Smooth muscle cell (in vitro differentiated cells): Measurements from ENCODE around the gene CLIC4. TPM values are rescaled to one million over a fixed set of nuclear protein-coding genes. Genes with fewer than 3 reads are reported as not detected.
"Not testable (repeated sequence)": the region's sequence is repeated elsewhere in the genome, so short reads cannot be mapped to it uniquely, and the experiment has no call there.

ENCODE experiments used
- DNase-seq: peaks from one replicate; lab custom pipeline; 2025; ENCODE audit not compliant: unreplicated experiment; lab: John Stamatoyannopoulos, UW
- H2AFZ ChIP-seq: fragments of 200-600 bp; sonication (generic); 2 replicates; pipeline ENCODE4 v1.6.0; 2016; ENCODE audit warnings: antibody characterized with exemption, low read depth, mild to moderate bottlenecking
- H3F3A ChIP-seq: fragments of 200-600 bp; sonication (generic); 2 replicates; pipeline ENCODE4 v1.6.0; 2017; ENCODE audit warnings: antibody characterized with exemption, low read depth
- H3K27ac ChIP-seq: fragments of 200-600 bp; sonication (generic); 2 replicates; pipeline ENCODE4 v1.5.1; 2016; ENCODE audit warnings: low read depth, mild to moderate bottlenecking
- H3K27me3 ChIP-seq: fragments of 200-600 bp; sonication (generic); 2 replicates; pipeline ENCODE4 v1.6.1; 2016; ENCODE audit warnings: low read depth, mild to moderate bottlenecking
- H3K36me3 ChIP-seq: fragments of 200-600 bp; sonication (generic); 2 replicates; pipeline ENCODE4 v1.5.1; 2016; ENCODE audit warnings: low read depth
- H3K4me1 ChIP-seq: fragments of 200-600 bp; sonication (generic); 2 replicates; pipeline ENCODE4 v1.5.1; 2016; ENCODE audit warnings: low read depth
- H3K4me2 ChIP-seq: fragments of 200-600 bp; sonication (generic); 2 replicates; pipeline ENCODE4 v1.6.0; 2016; ENCODE audit warnings: mild to moderate bottlenecking
- H3K4me3 ChIP-seq: fragments of 200-600 bp; sonication (generic); 2 replicates; pipeline ENCODE4 v1.5.1; 2016; ENCODE audit warnings: mild to moderate bottlenecking
- H3K79me2 ChIP-seq: fragments of 200-600 bp; sonication (generic); 2 replicates; pipeline ENCODE4 v1.6.0; 2016; ENCODE audit warnings: low read depth, mild to moderate bottlenecking
- H3K9ac ChIP-seq: fragments of 200-600 bp; sonication (generic); 2 replicates; pipeline ENCODE4 v1.6.0; 2016; ENCODE audit warnings: low read depth
- H3K9me3 ChIP-seq: fragments of 200-600 bp; sonication (generic); replicated peaks from 2 replicates; pipeline ENCODE4 v1.5.1; 2016; ENCODE audit warnings: low read depth
- H4K20me1 ChIP-seq: fragments of 200-600 bp; sonication (generic); 2 replicates; pipeline ENCODE4 v1.6.0; 2016; ENCODE audit warnings: low read depth
- WGBS: methylation state at CpG from one replicate; pipeline ENCODE4 v1.1.7; 2016; ENCODE audit warnings: low lambda C conversion rate; 5-methylcytosine and 5-hydroxymethylcytosine counted together
- polyA plus RNA-seq: library from polyadenylated mRNA; unstranded; fragments of >200 nt; fragmentation: Nextera tagmentation; extraction: Ambion mirVana; gene quantifications from 2 replicates; pipeline ENCODE4 v1.2.1, GENCODE V29; 2016
- total RNA-seq: library from RNA; depleted of rRNA; stranded (reverse); fragments of >200 nt; gene quantifications from 2 replicates; pipeline ENCODE4 v1.2.3, GENCODE V29; 2014
- TF ChIP-seq, protein P1 (sequence below): fragments of 200-600 bp; sonication (generic); IDR thresholded peaks from 2 replicates; pipeline ENCODE4 v1.5.1; 2017; ENCODE audit warnings: borderline replicate concordance, mild to moderate bottlenecking, antibody characterized with exemption; ENCODE audit not compliant: insufficient read depth, poor library complexity, severe bottlenecking

The CLIC4 gene
- total RNA-seq: 389 and 417 TPM in 2 replicates
- 149 and 151 TPM in 2 replicates for polyA plus RNA-seq

DNA sequence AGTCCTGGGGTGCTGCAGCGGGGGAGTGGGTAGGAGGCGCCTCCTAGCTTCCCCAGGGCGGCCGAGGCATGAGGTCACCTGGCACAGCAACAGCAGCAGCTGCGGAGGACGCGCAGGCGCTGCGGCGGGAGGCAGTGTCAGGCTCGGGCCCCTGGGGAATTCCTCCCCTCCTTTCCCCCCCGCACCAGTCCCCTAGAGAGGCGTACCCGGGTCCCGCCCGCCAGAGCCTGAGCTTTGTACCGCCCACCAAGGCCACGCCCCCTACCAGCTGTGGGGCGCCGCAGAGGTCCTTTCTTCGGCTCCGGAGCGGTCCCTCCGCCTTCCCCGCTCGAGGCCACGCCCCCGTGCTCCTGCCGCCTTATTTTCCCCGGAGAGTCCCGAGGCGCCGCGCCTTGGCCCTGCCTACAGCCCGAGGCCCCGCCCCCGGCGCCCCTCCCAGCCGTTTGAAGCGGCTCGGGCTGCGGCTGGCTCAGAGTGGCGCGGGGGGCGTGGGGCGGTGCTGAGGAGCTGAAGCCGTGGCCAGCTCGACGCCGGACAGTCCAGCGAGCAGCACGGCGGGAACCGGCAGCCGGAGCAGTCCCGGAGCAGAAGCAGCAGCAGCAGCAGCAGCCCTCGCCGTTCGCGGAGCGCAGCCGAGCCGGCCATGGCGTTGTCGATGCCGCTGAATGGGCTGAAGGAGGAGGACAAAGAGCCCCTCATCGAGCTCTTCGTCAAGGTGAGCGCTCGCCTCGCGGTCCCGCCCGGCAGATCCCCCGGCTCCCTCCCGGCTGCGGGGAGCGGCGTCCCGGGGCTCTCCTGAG, at the start of gene CLIC4:
Gene CLIC4, plus strand, starts transcription at position 537 of the 800 bp plus-strand sequence. Its CDS starts 107 bp downstream, at position 644.
- H3K9ac ChIP-seq: peak within 1 kb of the TSS; percentile 94
- 1% methylated on average over 45 of the region's 80 CpGs for WGBS
- peaks cover 47% of the 10 kb centered on the region for H3K79me2 ChIP-seq
- H3K4me1 ChIP-seq: peaks cover 13% of the 10 kb centered on the region
- H2AFZ ChIP-seq: no peak within 1 kb of the TSS
- no peaks in the 10 kb centered on the region for H3K36me3 ChIP-seq
- H4K20me1 ChIP-seq: peaks cover 43% of the 10 kb centered on the region
- peak within 1 kb of the TSS; percentile 89 for H3K27ac ChIP-seq
- peaks cover 10% of the 10 kb centered on the region for H3F3A ChIP-seq
- peak within 1 kb of the TSS; percentile 95 for H3K4me2 ChIP-seq
- H3K27me3 ChIP-seq: no peaks in the 10 kb centered on the region
- TF ChIP-seq, protein P1, sequence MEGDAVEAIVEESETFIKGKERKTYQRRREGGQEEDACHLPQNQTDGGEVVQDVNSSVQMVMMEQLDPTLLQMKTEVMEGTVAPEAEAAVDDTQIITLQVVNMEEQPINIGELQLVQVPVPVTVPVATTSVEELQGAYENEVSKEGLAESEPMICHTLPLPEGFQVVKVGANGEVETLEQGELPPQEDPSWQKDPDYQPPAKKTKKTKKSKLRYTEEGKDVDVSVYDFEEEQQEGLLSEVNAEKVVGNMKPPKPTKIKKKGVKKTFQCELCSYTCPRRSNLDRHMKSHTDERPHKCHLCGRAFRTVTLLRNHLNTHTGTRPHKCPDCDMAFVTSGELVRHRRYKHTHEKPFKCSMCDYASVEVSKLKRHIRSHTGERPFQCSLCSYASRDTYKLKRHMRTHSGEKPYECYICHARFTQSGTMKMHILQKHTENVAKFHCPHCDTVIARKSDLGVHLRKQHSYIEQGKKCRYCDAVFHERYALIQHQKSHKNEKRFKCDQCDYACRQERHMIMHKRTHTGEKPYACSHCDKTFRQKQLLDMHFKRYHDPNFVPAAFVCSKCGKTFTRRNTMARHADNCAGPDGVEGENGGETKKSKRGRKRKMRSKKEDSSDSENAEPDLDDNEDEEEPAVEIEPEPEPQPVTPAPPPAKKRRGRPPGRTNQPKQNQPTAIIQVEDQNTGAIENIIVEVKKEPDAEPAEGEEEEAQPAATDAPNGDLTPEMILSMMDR: no peak
- DNase-seq: peak; percentile 99
- H3K9me3 ChIP-seq: no peaks in the 10 kb centered on the region
- H3K4me3 ChIP-seq: peak within 1 kb of the TSS; percentile 99

DNA sequence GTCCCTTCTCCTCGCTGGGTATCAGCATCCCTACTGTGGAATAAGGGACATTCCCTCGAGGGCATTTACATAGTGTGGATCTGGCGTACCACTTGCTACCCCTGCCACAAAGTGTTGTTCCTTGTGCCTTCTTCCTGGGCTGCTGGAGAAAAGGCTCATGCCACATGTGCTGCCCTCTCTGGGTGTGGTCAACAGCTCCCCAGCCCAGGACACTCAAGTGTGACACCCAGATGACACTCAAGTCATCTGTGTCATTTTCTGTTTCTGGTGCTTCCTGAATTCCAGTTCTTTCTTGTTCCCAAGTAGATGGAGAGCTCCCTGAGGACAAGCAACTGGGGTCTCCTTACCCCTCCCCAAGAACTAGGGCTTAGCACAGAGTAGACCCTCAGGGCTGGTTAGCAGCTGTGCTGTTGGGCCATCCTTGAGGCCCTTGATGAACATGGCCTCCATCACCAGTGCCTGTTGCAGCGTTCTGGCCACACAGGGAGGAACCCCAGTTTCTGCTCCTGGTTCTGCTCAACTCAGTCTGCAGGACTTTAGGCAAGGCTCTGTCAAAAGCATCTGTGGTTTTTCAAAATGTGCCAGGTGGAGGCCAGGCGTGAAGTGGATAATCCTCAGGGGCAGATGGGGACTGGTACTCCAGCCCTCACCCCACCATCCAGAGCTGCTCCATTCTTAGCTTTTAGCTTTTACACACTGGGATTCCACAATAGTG, 49.0 kb upstream of the CLIC4 start:
- H3K27ac ChIP-seq: no peak overlapping the region
- no peak overlapping the region for H3K9ac ChIP-seq
- no peak overlapping the region for H2AFZ ChIP-seq
- H3K9me3 ChIP-seq: no peaks in the 10 kb centered on the region
- H3K79me2 ChIP-seq: no peaks in the 10 kb centered on the region
- peaks cover 13% of the 10 kb centered on the region for H3F3A ChIP-seq
- no peak overlapping the region for H3K4me3 ChIP-seq
- no peak for DNase-seq
- WGBS: 88% methylated on average over 5 of the region's 5 CpGs
- H3K36me3 ChIP-seq: no peaks in the 10 kb centered on the region
- no peak overlapping the region for H3K4me2 ChIP-seq
- TF ChIP-seq, protein P1: no peak
- H3K27me3 ChIP-seq: no peaks in the 10 kb centered on the region
- H4K20me1 ChIP-seq: no peaks in the 10 kb centered on the region
- no peaks in the 10 kb centered on the region for H3K4me1 ChIP-seq

DNA sequence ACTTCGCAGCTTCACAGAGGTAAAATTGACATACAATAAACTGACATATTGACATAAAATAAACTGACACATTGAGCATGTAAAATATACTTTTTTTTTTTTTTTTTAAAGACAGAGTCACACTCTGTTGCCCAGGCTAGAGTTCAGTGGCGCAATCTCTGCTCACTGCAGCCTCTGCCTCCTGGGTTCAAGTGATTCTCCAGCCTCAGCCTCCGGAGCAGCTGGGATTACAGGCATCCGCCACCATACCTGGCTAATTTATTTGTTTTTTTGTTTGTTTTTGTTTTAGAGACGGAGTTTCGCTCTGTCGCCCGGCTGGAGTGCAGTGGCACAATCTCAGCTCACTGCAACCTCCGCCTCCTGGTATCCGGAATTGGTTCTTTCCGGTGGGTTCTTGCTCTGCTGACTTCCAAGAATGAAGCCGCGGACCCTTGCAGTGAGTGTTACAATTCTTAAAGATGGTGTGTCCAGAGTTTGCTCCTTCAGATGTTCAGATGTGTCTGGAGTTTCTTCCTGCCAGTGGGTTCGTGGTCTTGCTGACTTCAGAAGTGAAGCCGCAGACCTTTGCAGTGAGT, 48.4 kb upstream of the CLIC4 start:
- H3K27ac ChIP-seq: no peak overlapping the region
- peaks cover 13% of the 10 kb centered on the region for H3F3A ChIP-seq
- H3K4me1 ChIP-seq: no peaks in the 10 kb centered on the region
- no peak overlapping the region for H3K4me2 ChIP-seq
- no peak overlapping the region for H3K4me3 ChIP-seq
- H4K20me1 ChIP-seq: no peaks in the 10 kb centered on the region
- no peaks in the 10 kb centered on the region for H3K27me3 ChIP-seq
- H3K36me3 ChIP-seq: no peaks in the 10 kb centered on the region
- H3K79me2 ChIP-seq: no peaks in the 10 kb centered on the region
- TF ChIP-seq, protein P1: no peak
- DNase-seq: no peak
- no peaks in the 10 kb centered on the region for H3K9me3 ChIP-seq
- 92% methylated on average over 15 of the region's 15 CpGs for WGBS
- H2AFZ ChIP-seq: no peak overlapping the region
- no peak overlapping the region for H3K9ac ChIP-seq

GRCh38 chr1:24697453-24698001, 47.7 kb upstream of the CLIC4 start:
- not testable (repeated sequence) for H3K9me3 ChIP-seq, H3K27ac ChIP-seq, H3K4me2 ChIP-seq, H3K4me3 ChIP-seq, H3K36me3 ChIP-seq, H3K4me1 ChIP-seq, H3K9ac ChIP-seq, H3K27me3 ChIP-seq, H3K79me2 ChIP-seq, H4K20me1 ChIP-seq, H2AFZ ChIP-seq, DNase-seq
- 98% methylated on average over 7 of the region's 7 CpGs for WGBS
- H3F3A ChIP-seq: peaks cover 13% of the 10 kb centered on the region

GRCh38 chr1:24698326-24698725, 46.9 kb upstream of the CLIC4 start:
- H3F3A ChIP-seq: peaks cover 13% of the 10 kb centered on the region
- not testable (repeated sequence) for H3K4me3 ChIP-seq, H3K27ac ChIP-seq, H3K4me1 ChIP-seq, H3K27me3 ChIP-seq, H4K20me1 ChIP-seq, H3K9ac ChIP-seq, H3K4me2 ChIP-seq, H3K36me3 ChIP-seq, DNase-seq, H2AFZ ChIP-seq, H3K79me2 ChIP-seq, H3K9me3 ChIP-seq
- WGBS: 98% methylated on average over 8 of the region's 8 CpGs
